B cell (primary cell): ENCODE measurements around the gene PC. TPM values are rescaled to one million over a fixed set of nuclear protein-coding genes. Genes with fewer than 3 reads are reported as not detected.

ENCODE experiments used
- ATAC-seq: fragments of 200-7000 bp; cut with Tn5 transposase; one replicate; pipeline ENCODE4 v1.10.0; 2021; ENCODE audit warnings: low read depth, mild to moderate bottlenecking, moderate number of reproducible peaks, moderate library complexity
- CTCF ChIA-PET: fragments of 350-600 bp; sonication (Branson Sonifier 250); formaldehyde crosslinking; loops from one replicate; lab custom pipeline; 2021; ENCODE audit warnings: antibody characterized with exemption, inconsistent platforms; lab: Charles Lee
- POLR2A ChIA-PET: fragments of 350-600 bp; sonication (Branson Sonifier 250); formaldehyde crosslinking; loops from one replicate; lab custom pipeline; 2021; ENCODE audit warnings: antibody characterized with exemption; lab: Charles Lee
- DNase-seq: peaks from one replicate; pipeline ENCODE4 v3.0.0; 2013
- H2AFZ ChIP-seq: 2 replicates; pipeline ENCODE4 v1.6.1; 2012; ENCODE audit warnings: mild to moderate bottlenecking, low read depth, low read length; ENCODE audit not compliant: insufficient read depth, poor library complexity, severe bottlenecking
- H3K27ac ChIP-seq, 2 donors: 1 replicate in 1 of 2; 2 replicates in 1 of 2; pipeline ENCODE4 v1.5.1; 2012 to 2013; ENCODE audit warnings: low read length in 2 of 2, mild to moderate bottlenecking in 2 of 2, moderate library complexity in 1 of 2
- H3K27me3 ChIP-seq, 4 experiments: fragments of 200-600 bp in 1 of 4; sonication (generic) in 1 of 4; replicated peaks in 1 of 4; 1 replicate in 2 of 4; 2 replicates in 2 of 4; pipeline versions ENCODE4 v1.6.1 to v1.7.0; 2013 to 2016; ENCODE audit warnings: low read length in 3 of 4, mild to moderate bottlenecking in 2 of 4, mixed read lengths in 1 of 4, moderate library complexity in 1 of 4; ENCODE audit not compliant: insufficient read depth in 4 of 4, control insufficient read depth in 3 of 4; ENCODE audit errors: control extremely low read depth in 1 of 4
- H3K36me3 ChIP-seq, 2 experiments: replicated peaks in 1 of 2; 1 replicate in 1 of 2; 2 replicates in 1 of 2; pipeline versions ENCODE4 v1.6.1 to v1.7.1; 2013; ENCODE audit warnings: low read length in 1 of 2; ENCODE audit not compliant: insufficient read depth in 2 of 2, control insufficient read depth in 1 of 2; ENCODE audit errors: control extremely low read depth in 1 of 2, extremely low read depth in 1 of 2
- H3K4me1 ChIP-seq, 2 donors: fragments of 200-600 bp in 1 of 2; sonication (generic) in 1 of 2; 1 replicate in 1 of 2; 2 replicates in 1 of 2; pipeline versions ENCODE4 v1.5.1 to v1.6.1; 2013 to 2017; ENCODE audit warnings: low read length in 2 of 2; ENCODE audit not compliant: control insufficient read depth in 2 of 2, insufficient read depth in 2 of 2
- H3K4me2 ChIP-seq: replicated peaks from 2 replicates; pipeline ENCODE3; 2012; ENCODE audit warnings: mild to moderate bottlenecking, low read depth, low read length; ENCODE audit not compliant: poor library complexity, severe bottlenecking
- H3K4me3 ChIP-seq, 5 experiments: fragments of 200-600 bp in 1 of 5; sonication (generic) in 1 of 5; 1 replicate in 3 of 5; 2 replicates in 2 of 5; pipeline versions ENCODE4 v1.5.1 to v1.7.0; 2011 to 2016; ENCODE audit warnings: low read length in 4 of 5, mild to moderate bottlenecking in 4 of 5, low read depth in 2 of 5, control low read depth in 1 of 5, moderate library complexity in 1 of 5; ENCODE audit not compliant: insufficient read depth in 1 of 5; ENCODE audit errors: control extremely low read depth in 1 of 5, extremely low read depth in 1 of 5
- H3K79me2 ChIP-seq: fragments of 200-600 bp; sonication (generic); one replicate; pipeline ENCODE4 v1.6.0; 2016; ENCODE audit warnings: low read length; ENCODE audit not compliant: control insufficient read depth, insufficient read depth
- H3K9ac ChIP-seq: fragments of 200-600 bp; sonication (generic); 2 replicates; pipeline ENCODE4 v1.6.1; 2017; ENCODE audit warnings: mild to moderate bottlenecking, low read length, moderate library complexity
- H3K9me3 ChIP-seq, 3 donors: one replicate each; pipeline versions ENCODE4 v1.6.1 to v1.7.1; 2013; ENCODE audit warnings: low read length in 2 of 3; ENCODE audit not compliant: control insufficient read depth in 2 of 3, insufficient read depth in 1 of 3; ENCODE audit errors: control extremely low read depth in 1 of 3
- H4K20me1 ChIP-seq: 2 replicates; pipeline ENCODE4 v1.6.0; 2012; ENCODE audit warnings: mild to moderate bottlenecking, low read length; ENCODE audit not compliant: insufficient read depth, control insufficient read depth, poor library complexity, severe bottlenecking
- H3K27ac Mint-ChIP-seq: one replicate; pipeline ENCODE4 v1.8.0; 2021; ENCODE audit warnings: mixed read lengths
- H3K27me3 Mint-ChIP-seq: one replicate; pipeline ENCODE4 v1.8.0; 2021; ENCODE audit warnings: mixed read lengths
- H3K4me1 Mint-ChIP-seq: one replicate; pipeline ENCODE4 v1.8.0; 2021; ENCODE audit warnings: mixed read lengths
- H3K4me3 Mint-ChIP-seq: one replicate; pipeline ENCODE4 v1.8.0; 2021; ENCODE audit warnings: mixed read lengths
- H3K9me3 Mint-ChIP-seq: one replicate; pipeline ENCODE4 v1.8.0; 2022; ENCODE audit warnings: mixed read lengths; ENCODE audit not compliant: insufficient read depth
- EZH2 ChIP-seq: IDR thresholded peaks from 2 replicates; pipeline ENCODE4 v1.6.1; 2012; ENCODE audit warnings: borderline replicate concordance, low read depth, mild to moderate bottlenecking, moderate library complexity, low read length; ENCODE audit not compliant: insufficient read depth, poor library complexity, severe bottlenecking
- WGBS: methylation state at CpG from one replicate; pipeline ENCODE4 v1.1.5; 2013; ENCODE audit warnings: missing lambda C conversion rate; ENCODE audit not compliant: insufficient coverage; 5-methylcytosine and 5-hydroxymethylcytosine counted together
- intact Hi-C: fragments of 100-400 bp; cut with micrococcal nuclease; formaldehyde crosslinking; loops from one replicate; pipeline ENCODE4 v1.10.0; 2022
- polyA plus RNA-seq: library from polyadenylated mRNA; depleted of rRNA; stranded (reverse); fragments of >200 nt; gene quantifications from 2 replicates; pipeline ENCODE4 v1.2.3, GENCODE V29; 2012
- total RNA-seq, 2 donors: library from RNA; stranded (reverse); fragments of 120-200 nt in 1 of 2; gene quantifications; 1 replicate in 1 of 2; 2 replicates in 1 of 2; pipeline versions ENCODE4 v1.2.3 to v1.2.4, GENCODE V29; 2013 to 2022
- TF ChIP-seq, protein P1 (sequence below): fragments of 200-600 bp; IDR thresholded peaks from one replicate; pipeline ENCODE4 v1.8.0; 2022; ENCODE audit warnings: antibody characterized with exemption, mild to moderate bottlenecking

Gene PC
- total and polyA plus RNA-seq, 2 donors (not counting 1 experiment from before 2014, with no cell fraction given), result 1.5 to 4.4 TPM

DNA sequence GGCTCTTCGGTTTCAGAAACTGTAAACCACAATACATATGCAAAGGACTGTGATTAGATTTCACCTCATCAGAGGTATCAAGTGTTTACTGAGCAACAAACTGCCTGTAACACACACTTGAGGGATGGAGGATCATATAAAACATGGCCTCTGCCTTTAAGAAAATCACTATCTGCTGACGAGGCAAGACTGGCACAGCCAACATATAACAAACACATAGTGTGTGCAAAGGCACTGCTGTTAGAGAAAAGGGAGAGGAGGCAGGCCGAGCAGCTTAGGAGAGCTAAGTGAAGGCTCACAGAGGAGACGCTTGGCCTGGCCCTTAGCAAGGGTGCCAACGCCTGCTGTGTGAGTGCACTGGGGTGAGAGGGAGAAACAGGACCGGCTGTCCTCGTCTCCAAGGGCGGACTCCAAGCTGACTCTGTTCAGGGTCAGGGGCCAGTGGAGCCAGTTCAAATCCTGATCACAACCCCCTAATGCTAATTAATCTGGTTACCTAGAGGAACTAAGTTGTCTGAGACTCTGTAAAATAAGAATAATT lies 53.1 kb downstream of the PC start:
- H3K27me3 ChIP-seq, result no peaks in the 10 kb centered on the region
- no peak overlapping the region for H3K27ac ChIP-seq
- CTCF ChIA-PET, result no interaction called here
- TF ChIP-seq, protein P1, sequence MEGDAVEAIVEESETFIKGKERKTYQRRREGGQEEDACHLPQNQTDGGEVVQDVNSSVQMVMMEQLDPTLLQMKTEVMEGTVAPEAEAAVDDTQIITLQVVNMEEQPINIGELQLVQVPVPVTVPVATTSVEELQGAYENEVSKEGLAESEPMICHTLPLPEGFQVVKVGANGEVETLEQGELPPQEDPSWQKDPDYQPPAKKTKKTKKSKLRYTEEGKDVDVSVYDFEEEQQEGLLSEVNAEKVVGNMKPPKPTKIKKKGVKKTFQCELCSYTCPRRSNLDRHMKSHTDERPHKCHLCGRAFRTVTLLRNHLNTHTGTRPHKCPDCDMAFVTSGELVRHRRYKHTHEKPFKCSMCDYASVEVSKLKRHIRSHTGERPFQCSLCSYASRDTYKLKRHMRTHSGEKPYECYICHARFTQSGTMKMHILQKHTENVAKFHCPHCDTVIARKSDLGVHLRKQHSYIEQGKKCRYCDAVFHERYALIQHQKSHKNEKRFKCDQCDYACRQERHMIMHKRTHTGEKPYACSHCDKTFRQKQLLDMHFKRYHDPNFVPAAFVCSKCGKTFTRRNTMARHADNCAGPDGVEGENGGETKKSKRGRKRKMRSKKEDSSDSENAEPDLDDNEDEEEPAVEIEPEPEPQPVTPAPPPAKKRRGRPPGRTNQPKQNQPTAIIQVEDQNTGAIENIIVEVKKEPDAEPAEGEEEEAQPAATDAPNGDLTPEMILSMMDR, result no peak
- no peak for TF ChIP-seq EZH2
- no peak overlapping the region for H3K4me3 Mint-ChIP-seq
- H3K79me2 ChIP-seq, result no peaks in the 10 kb centered on the region
- no peak overlapping the region for H3K9ac ChIP-seq
- WGBS, result 92% methylated on average over 2 of the region's 8 CpGs
- no peaks in the 10 kb centered on the region for H4K20me1 ChIP-seq
- ATAC-seq, result no peak
- peaks cover 29% of the 10 kb centered on the region for H3K27me3 Mint-ChIP-seq
- H3K4me3 ChIP-seq, result no peak overlapping the region
- no peak overlapping the region for H3K4me2 ChIP-seq
- no peaks in the 10 kb centered on the region for H3K9me3 ChIP-seq
- no peaks in the 10 kb centered on the region for H3K36me3 ChIP-seq
- no peak overlapping the region for H3K27ac Mint-ChIP-seq
- intact Hi-C loops, result no loop called here
- H3K9me3 Mint-ChIP-seq, result no peaks in the 10 kb centered on the region
- DNase-seq, result no peak
- H3K4me1 ChIP-seq, result no peaks in the 10 kb centered on the region
- POLR2A ChIA-PET, result no interaction called here
- H2AFZ ChIP-seq, result no peak overlapping the region
- no peaks in the 10 kb centered on the region for H3K4me1 Mint-ChIP-seq

GRCh38 chr11:66904561-66904960 lies 53.6 kb downstream of the PC start:
- no peaks in the 10 kb centered on the region for H3K9me3 Mint-ChIP-seq

More at GRCh38 chr11:66904561-66904960, 53.6 kb downstream of the PC start:
- no peaks in the 10 kb centered on the region for H3K36me3 ChIP-seq
- no peak overlapping the region for H3K9ac ChIP-seq
- intact Hi-C loops, result no loop called here
- DNase-seq (no peak), ATAC-seq (no peak)
- H3K27me3 Mint-ChIP-seq, result peaks cover 29% of the 10 kb centered on the region
- WGBS, result 93% methylated on average over 3 of the region's 6 CpGs
- H3K4me1 ChIP-seq, result no peaks in the 10 kb centered on the region
- H4K20me1 ChIP-seq, result no peaks in the 10 kb centered on the region
- TF ChIP-seq, protein P1, result no peak
- no peak for TF ChIP-seq EZH2
- no peaks in the 10 kb centered on the region for H3K79me2 ChIP-seq
- no peak overlapping the region for H3K4me2 ChIP-seq
- no peak overlapping the region for H3K4me3 ChIP-seq
- H3K27ac ChIP-seq, result no peak overlapping the region
- POLR2A ChIA-PET, result no interaction called here
- H3K27me3 ChIP-seq, result no peaks in the 10 kb centered on the region
- CTCF ChIA-PET, result no interaction called here
- no peak overlapping the region for H3K4me3 Mint-ChIP-seq
- H3K27ac Mint-ChIP-seq, result no peak overlapping the region
- H3K9me3 ChIP-seq, result no peaks in the 10 kb centered on the region
- H3K4me1 Mint-ChIP-seq, result no peaks in the 10 kb centered on the region
- no peak overlapping the region for H2AFZ ChIP-seq
